DMS79 (cell line): ENCODE measurements around the gene STK16.

Experiments used
- DNase-seq: peaks from one replicate; lab custom pipeline; 2025; lab: John Stamatoyannopoulos, UW

STK16 gene

DNA sequence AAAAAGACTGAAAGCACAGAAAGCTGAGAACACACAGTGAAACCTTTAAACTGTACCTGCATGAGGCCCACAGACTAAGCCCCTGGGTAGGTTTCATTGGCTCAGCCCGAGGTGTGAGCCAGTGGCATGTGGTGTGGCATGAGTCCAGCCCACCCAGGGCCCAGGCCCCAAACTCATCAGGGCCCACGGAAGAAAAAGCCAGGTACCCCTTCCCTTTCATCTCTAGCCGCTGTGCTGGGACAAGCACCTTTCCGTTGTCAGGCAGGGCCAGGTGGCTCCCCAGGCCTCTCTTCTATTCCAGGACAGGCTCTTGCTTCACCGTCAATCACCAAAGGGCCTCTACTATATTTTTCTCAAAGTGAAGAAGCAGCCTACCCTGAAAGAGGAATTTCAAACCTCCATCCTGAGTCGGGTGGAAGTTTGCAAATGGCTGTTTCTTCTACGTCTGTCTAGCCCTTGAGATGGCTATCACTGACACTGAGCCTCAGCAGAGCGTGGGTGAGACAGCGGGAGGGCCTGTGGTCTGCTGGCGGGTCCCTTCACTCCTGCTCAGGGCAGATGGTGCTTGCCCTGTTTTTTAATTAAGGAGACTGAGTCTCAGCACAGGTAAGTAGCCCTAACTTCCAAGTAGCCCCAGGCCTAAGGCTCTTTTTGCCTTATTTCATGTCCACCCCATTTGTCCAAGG is 42.4 kb downstream of the STK16 start:
- DNase-seq, result no peak

- DNase-seq, result no peak
These were observed 43.9 kb downstream of the STK16 start for GRCh38 chr2:219289195-219289536.

- no peak for DNase-seq
These were observed 44.5 kb downstream of the STK16 start for GRCh38 chr2:219289537-219290361.

DNA sequence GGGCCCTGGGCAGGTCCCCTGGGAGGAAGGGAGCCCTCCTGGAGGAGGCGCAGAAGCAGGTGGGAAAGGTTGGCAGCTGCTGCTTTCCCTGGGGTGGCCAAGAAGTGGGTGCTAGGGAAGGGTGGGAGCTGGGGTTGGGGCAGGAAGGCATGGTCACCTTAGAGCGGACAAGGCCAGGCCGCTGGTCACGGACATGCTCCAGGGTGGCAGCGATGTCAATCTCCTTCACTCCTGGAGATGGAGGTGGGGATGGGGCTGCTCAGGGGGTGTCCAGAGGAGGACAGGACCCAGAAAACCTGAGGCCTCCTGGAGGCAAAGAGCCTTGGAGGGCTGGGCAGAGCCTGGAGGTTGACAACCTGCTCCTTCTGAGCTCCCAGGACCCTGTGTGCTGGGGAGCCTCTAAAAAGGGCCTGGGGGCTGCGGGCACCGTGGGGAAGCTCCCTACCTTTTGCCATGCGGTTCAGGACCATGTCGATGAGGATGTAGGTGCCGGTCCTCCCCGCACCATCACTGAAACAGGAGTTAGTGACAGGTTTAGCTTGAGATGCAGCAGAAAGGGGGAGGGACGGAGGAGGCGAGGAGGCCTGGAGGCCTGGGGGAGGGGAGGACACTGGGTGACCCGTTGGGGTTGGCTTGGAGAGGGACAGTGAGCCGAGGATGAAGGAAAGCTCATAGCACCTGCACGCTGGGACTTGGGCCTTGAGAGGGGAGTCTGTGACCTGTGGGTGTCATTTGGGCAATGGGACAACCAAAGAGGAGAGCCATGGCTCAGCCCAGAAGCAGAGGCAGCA is 45.3 kb downstream of the STK16 start:
- no peak for DNase-seq

GRCh38 chr2:219291394-219291793 is 46.1 kb downstream of the STK16 start:
- no peak for DNase-seq

GRCh38 chr2:219291910-219292490 is 46.7 kb downstream of the STK16 start:
- DNase-seq, result no peak

DNA sequence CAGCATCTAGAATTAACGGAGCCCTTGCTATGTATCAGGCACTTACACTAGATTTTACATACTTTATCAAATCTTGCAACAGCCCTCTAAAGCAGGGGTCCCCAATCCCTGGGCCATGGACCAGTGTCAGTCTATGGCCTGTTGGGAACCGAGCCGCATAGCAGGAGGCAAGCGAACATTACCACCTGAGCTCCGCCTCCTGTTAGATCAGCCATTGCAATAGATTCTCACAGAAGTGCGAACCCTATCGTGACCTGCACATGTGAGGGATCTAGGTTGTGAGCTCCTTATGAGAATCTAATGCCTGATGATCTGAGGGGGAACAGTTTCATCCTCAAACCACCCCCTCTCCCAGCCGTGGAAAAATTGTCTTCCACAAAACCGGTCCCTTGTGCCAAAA is 47.3 kb downstream of the STK16 start:
- no peak for DNase-seq

DNA sequence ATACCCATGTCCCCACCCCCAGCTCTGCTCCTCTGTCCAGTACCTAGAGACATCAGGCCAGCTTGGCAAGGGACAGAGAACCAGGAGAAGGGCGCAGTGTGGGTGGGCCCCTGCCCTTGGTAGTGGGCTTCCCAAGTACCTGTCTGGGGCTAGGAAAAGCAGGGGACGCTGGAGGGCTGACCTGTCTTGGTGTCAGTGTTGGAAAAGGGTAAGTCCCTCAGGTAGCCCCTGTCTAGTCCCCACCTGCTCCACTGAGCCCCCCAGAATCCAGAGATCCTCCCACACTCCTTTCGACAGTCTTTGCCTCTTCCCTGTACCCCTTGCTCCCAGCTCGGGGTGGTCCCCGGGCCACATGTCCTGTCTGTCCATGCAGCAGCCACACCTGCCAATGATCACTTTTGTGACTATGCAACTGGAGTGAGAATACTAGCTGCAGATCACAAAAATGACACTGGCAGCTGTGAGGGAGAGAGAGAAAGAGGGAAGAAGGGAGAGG is 48.5 kb downstream of the STK16 start:
- DNase-seq, result no peak

GRCh38 chr2:219294356-219295351 is 49.4 kb downstream of the STK16 start:
- peak; percentile 9 for DNase-seq

DNA sequence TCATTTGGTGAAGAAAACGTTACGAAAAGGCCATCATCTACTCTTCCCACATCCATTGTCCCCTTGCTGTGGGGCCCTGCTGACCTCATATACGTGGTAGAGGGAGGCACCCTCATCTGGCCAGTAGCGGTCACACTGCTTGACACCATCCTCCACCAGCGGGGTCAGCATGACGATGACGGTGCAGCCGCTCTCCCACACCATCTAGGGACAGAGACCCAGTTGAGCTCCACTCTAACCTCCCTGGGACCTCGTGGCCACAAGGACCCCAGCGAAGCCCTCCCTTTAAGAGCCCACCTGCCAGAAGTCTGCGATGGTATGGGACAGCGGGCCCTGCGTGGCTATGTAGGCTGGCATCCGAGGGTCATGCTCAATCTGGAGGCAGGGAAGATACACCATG is 50.9 kb downstream of the STK16 start:
- no peak for DNase-seq

DNA sequence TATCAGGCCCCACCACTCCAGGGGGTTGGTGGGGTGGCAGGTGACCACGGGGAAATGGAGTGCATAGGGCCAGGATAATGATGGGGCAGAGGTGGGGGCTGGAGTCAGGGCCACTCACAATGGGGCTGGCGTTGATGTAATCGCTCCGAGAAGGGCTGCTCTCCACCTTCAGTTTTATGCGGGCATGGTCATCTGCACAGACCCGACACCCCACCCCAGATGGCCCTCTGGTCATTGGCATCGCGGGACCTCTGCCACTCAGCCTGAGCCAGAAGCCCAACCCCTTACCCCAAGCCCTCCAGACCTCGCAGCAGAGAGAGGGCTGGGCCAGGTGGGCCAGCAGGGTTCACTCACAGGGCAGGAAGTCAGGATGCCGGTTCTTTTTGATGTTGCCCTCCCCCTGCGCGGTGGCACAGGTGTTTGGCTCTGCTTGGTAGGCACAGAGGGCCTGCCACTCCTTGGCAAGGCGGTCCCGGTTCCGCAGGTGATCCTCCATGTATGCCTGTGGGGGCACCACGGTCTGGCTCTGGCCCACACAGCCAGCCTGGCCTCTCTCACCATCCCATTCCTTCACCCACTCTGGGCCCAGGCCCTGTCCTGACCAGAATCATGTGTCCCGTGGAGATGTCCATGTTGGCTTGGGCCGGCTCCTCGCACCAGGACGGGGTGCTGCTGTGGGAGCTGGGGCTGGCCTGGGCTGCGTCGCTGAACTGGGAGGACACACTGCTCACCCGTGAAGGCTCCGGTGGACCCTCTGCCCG is 51.5 kb downstream of the STK16 start:
- no peak for DNase-seq

- DNase-seq, result no peak
These were observed 52.6 kb downstream of the STK16 start for GRCh38 chr2:219297766-219298456.

GRCh38 chr2:219298759-219299371 is 53.6 kb downstream of the STK16 start:
- peak; percentile 44 for DNase-seq

GRCh38 chr2:219299372-219299760 is 54.1 kb downstream of the STK16 start:
- DNase-seq, result no peak
